ENCODE data around the gene ERC1. TPM values are rescaled to one million over a fixed set of nuclear protein-coding genes. Genes with fewer than 3 reads are reported as not detected.

ERC1 gene
- total RNA-seq, 1 experiment from 2014 or later = 40.4 TPM

- no peak for TF ChIP-seq REST (IDR thresholded peaks at IDR 0.05; ENCODE audit: insufficient read depth in 1 of 2, low read depth in 2 of 2, low read length in 1 of 2)
- no peak for TF ChIP-seq POLR2AphosphoS5 (IDR thresholded peaks at IDR 0.05; ENCODE audit: low read depth, low read length)
- no peak for TF ChIP-seq SIN3A (IDR thresholded peaks at IDR 0.05; ENCODE audit: borderline replicate concordance, insufficient read depth, low read depth, low read length)
- TF ChIP-seq TCF7L2 (IDR thresholded peaks at IDR 0.05; ENCODE audit: low read depth, low read length) = no peak
- TF ChIP-seq CTCF (IDR thresholded peaks at IDR 0.05) = no peak
- in situ Hi-C loops (cut with HindIII; ENCODE audit: low pct_unique_long_range_greater_than_20kb, low sequenced_read_pairs) (no loop called here), intact Hi-C loops (cut with micrococcal nuclease; ENCODE audit: unreplicated experiment) (no loop called here)
- H3K4me3 ChIP-seq (ENCODE audit: low read depth in 2 of 2, low read length in 2 of 2) = no peak overlapping the region
- ATAC-seq (no peak), DNase-seq (ENCODE audit: low read depth, low spot score) (no peak)
- H3K27ac ChIP-seq (ENCODE audit: low read length) = peak overlapping the region; percentile 69
- ChIA-PET CTCF (no interaction called here), POLR2A (no interaction called here)
- H3K4me1 ChIP-seq (ENCODE audit: control insufficient read depth, insufficient read depth, low read length) = peaks cover 16% of the 10 kb centered on the region
- no peaks in the 10 kb centered on the region for H3K27me3 ChIP-seq (ENCODE audit: control insufficient read depth, insufficient read depth, low read length)
- TSS peak; percentile 81 for BruUV-seq (replicated peaks)
- no peaks in the 10 kb centered on the region for H3K36me3 ChIP-seq (ENCODE audit: control insufficient read depth, insufficient read depth, low read length)
- no peaks in the 10 kb centered on the region for H3K9me3 ChIP-seq (ENCODE audit: control insufficient read depth, insufficient read depth, low read depth, low read length)
Measured at GRCh38 chr12:1528791-1529190, 537.8 kb downstream of the ERC1 start.

- no TSS peak for BruUV-seq (replicated peaks)
- peaks cover 21% of the 10 kb centered on the region for H3K4me1 ChIP-seq (ENCODE audit: control insufficient read depth, insufficient read depth, low read length)
- H3K4me3 ChIP-seq (ENCODE audit: low read depth in 2 of 2, low read length in 2 of 2) = peak overlapping the region in 1 of 2 experiments; percentile 51; a peak in 2 of 4 replicates
- in situ Hi-C loops (cut with HindIII; ENCODE audit: low pct_unique_long_range_greater_than_20kb, low sequenced_read_pairs) = no loop called here
- intact Hi-C loops (cut with micrococcal nuclease; ENCODE audit: unreplicated experiment) = no loop called here
- DNase-seq (ENCODE audit: low read depth, low spot score) (no peak), ATAC-seq (no peak)
- no peaks in the 10 kb centered on the region for H3K27me3 ChIP-seq (ENCODE audit: control insufficient read depth, insufficient read depth, low read length)
- no peaks in the 10 kb centered on the region for H3K36me3 ChIP-seq (ENCODE audit: control insufficient read depth, insufficient read depth, low read length)
- CTCF ChIA-PET = no interaction called here
- POLR2A ChIA-PET = no interaction called here
- peak overlapping the region; percentile 69 for H3K27ac ChIP-seq (ENCODE audit: low read length)
- TF ChIP-seq TCF7L2 (IDR thresholded peaks at IDR 0.05; ENCODE audit: low read depth, low read length) = no peak
- no peak for TF ChIP-seq CTCF (IDR thresholded peaks at IDR 0.05)
- no peak for TF ChIP-seq SIN3A (IDR thresholded peaks at IDR 0.05; ENCODE audit: borderline replicate concordance, insufficient read depth, low read depth, low read length)
- no peak for TF ChIP-seq POLR2AphosphoS5 (IDR thresholded peaks at IDR 0.05; ENCODE audit: low read depth, low read length)
- no peak for TF ChIP-seq REST (IDR thresholded peaks at IDR 0.05; ENCODE audit: insufficient read depth in 1 of 2, low read depth in 2 of 2, low read length in 1 of 2)
- no peaks in the 10 kb centered on the region for H3K9me3 ChIP-seq (ENCODE audit: control insufficient read depth, insufficient read depth, low read depth, low read length)
Measured at GRCh38 chr12:1529228-1529861, 538.3 kb downstream of the ERC1 start.
